Measurements from ENCODE around the gene TREX2. TPM values are rescaled to one million over a fixed set of nuclear protein-coding genes. Genes with fewer than 3 reads are reported as not detected.

TREX2 gene
- total and polyA plus RNA-seq, 2 experiments from 2014 or later = 0.81 to 1.7 TPM

GRCh38 chrX:153411988-153412574 is 33.8 kb downstream of the TREX2 start (continued):
- TF ChIP-seq, protein P1, sequence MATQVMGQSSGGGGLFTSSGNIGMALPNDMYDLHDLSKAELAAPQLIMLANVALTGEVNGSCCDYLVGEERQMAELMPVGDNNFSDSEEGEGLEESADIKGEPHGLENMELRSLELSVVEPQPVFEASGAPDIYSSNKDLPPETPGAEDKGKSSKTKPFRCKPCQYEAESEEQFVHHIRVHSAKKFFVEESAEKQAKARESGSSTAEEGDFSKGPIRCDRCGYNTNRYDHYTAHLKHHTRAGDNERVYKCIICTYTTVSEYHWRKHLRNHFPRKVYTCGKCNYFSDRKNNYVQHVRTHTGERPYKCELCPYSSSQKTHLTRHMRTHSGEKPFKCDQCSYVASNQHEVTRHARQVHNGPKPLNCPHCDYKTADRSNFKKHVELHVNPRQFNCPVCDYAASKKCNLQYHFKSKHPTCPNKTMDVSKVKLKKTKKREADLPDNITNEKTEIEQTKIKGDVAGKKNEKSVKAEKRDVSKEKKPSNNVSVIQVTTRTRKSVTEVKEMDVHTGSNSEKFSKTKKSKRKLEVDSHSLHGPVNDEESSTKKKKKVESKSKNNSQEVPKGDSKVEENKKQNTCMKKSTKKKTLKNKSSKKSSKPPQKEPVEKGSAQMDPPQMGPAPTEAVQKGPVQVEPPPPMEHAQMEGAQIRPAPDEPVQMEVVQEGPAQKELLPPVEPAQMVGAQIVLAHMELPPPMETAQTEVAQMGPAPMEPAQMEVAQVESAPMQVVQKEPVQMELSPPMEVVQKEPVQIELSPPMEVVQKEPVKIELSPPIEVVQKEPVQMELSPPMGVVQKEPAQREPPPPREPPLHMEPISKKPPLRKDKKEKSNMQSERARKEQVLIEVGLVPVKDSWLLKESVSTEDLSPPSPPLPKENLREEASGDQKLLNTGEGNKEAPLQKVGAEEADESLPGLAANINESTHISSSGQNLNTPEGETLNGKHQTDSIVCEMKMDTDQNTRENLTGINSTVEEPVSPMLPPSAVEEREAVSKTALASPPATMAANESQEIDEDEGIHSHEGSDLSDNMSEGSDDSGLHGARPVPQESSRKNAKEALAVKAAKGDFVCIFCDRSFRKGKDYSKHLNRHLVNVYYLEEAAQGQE (IDR thresholded peaks at IDR 0.05; ENCODE audit: unreplicated experiment) = no peak
- TF ChIP-seq, protein P2, sequence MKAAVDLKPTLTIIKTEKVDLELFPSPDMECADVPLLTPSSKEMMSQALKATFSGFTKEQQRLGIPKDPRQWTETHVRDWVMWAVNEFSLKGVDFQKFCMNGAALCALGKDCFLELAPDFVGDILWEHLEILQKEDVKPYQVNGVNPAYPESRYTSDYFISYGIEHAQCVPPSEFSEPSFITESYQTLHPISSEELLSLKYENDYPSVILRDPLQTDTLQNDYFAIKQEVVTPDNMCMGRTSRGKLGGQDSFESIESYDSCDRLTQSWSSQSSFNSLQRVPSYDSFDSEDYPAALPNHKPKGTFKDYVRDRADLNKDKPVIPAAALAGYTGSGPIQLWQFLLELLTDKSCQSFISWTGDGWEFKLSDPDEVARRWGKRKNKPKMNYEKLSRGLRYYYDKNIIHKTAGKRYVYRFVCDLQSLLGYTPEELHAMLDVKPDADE (IDR thresholded peaks at IDR 0.05) = no peak
- TF ChIP-seq CREB1 (CRISPR knock-in tag; IDR thresholded peaks at IDR 0.05; ENCODE audit: low read depth) (no peak), NANOG (IDR thresholded peaks at IDR 0.05; ENCODE audit: borderline replicate concordance) (no peak)
- TF ChIP-seq, protein P3, sequence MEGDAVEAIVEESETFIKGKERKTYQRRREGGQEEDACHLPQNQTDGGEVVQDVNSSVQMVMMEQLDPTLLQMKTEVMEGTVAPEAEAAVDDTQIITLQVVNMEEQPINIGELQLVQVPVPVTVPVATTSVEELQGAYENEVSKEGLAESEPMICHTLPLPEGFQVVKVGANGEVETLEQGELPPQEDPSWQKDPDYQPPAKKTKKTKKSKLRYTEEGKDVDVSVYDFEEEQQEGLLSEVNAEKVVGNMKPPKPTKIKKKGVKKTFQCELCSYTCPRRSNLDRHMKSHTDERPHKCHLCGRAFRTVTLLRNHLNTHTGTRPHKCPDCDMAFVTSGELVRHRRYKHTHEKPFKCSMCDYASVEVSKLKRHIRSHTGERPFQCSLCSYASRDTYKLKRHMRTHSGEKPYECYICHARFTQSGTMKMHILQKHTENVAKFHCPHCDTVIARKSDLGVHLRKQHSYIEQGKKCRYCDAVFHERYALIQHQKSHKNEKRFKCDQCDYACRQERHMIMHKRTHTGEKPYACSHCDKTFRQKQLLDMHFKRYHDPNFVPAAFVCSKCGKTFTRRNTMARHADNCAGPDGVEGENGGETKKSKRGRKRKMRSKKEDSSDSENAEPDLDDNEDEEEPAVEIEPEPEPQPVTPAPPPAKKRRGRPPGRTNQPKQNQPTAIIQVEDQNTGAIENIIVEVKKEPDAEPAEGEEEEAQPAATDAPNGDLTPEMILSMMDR (conservative IDR thresholded peaks at IDR 0.05; ENCODE audit: low read depth in 2 of 2) = no peak

DNA sequence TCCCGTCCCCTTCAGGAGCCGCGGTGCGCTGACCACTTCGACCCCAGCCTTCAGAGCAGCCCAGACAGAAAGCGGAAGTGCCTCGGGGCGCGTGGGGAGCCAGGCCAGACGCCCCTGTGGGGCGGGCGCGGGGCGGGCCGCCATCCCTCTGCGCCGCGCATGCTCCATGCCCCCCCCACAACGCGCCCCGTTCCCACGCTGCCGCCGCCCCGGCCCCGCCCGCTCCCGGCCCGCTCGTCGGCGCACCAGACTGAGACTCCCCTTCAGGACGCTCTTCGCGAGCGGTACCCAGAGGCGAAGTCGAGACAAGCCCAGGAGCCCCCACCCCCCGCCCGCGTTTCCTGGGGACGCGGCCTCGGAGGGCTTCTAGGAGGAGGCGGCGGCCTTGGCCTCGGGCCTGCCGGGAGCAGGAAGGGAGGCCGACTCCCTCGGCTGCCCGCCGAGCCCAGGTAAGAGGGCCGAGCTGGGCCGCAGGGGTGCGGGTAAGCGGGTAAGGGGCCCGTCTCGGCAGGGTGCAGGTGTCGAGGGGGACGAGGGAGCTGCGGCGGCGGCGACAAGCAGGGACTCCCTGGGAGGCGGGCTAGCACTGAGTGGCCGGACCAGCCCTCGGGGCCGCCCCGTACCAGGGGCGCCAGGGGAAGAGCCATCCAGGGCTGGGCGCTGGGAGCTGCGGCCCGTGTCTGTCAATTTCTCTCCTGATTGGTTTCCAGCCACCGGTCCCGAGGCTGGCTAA is 34.4 kb downstream of the TREX2 start, which contains the start of gene ZFP92:
ZFP92 (plus strand) TSS at position 218 of the 733 bp plus-strand sequence. CDS start 6,851 bp downstream, outside the sequence.
- no peaks in the 10 kb centered on the region for H3K4me1 ChIP-seq (ENCODE audit: insufficient read depth)
- no peaks in the 10 kb centered on the region for H3K36me3 Mint-ChIP-seq (ENCODE audit: low read depth)
- H3K9me3 Mint-ChIP-seq = no peaks in the 10 kb centered on the region
- peak within 1 kb of the TSS; percentile 38 for H2AFZ ChIP-seq
- DNase-seq (ENCODE audit: low spot score) (peak; percentile 19), ATAC-seq (peak; percentile 61)
- H3K9me2 ChIP-seq (ENCODE audit: insufficient read depth) = no peaks in the 10 kb centered on the region
- H3K4me3 Mint-ChIP-seq = peak within 1 kb of the TSS; percentile 72
- H4K20me1 ChIP-seq (replicated peaks; ENCODE audit: insufficient read depth) = no peaks in the 10 kb centered on the region
- peaks cover 8% of the 10 kb centered on the region for H3K4me1 Mint-ChIP-seq
- H3K27me3 ChIP-seq (ENCODE audit: insufficient read depth) = peaks cover 19% of the 10 kb centered on the region; the same call in 1 of the 2 replicates
- H3F3A ChIP-seq (replicated peaks; ENCODE audit: low read depth) = no peaks in the 10 kb centered on the region
- no peaks in the 10 kb centered on the region for H3K79me2 ChIP-seq (replicated peaks; ENCODE audit: insufficient read depth)
- peaks cover 18% of the 10 kb centered on the region for H3K27me3 Mint-ChIP-seq (ENCODE audit: insufficient read depth, low read depth, poor library complexity)
- no peak within 1 kb of the TSS for H3K27ac Mint-ChIP-seq
- H3K4me2 ChIP-seq = peak within 1 kb of the TSS; percentile 75
- peak within 1 kb of the TSS; percentile 53 for H3K4me3 ChIP-seq
- no peak within 1 kb of the TSS for H3K27ac ChIP-seq (ENCODE audit: low read depth)
- no peaks in the 10 kb centered on the region for H3K36me3 ChIP-seq (ENCODE audit: insufficient read depth)
- TF ChIP-seq ZNF114 (CRISPR knock-in tag; IDR thresholded peaks at IDR 0.05) (no peak), JUNB (IDR thresholded peaks at IDR 0.05; ENCODE audit: unreplicated experiment) (no peak), STAT1 (IDR thresholded peaks at IDR 0.05; ENCODE audit: unreplicated experiment) (no peak), NANOG (IDR thresholded peaks at IDR 0.05; ENCODE audit: borderline replicate concordance) (no peak), ZNF462 (CRISPR knock-in tag; IDR thresholded peaks at IDR 0.05) (no peak)

Measured in GM23338 (cell line).